Lung (tissue), 12 donors: ENCODE data around the gene KLF2. TPM values are rescaled to one million over a fixed set of nuclear protein-coding genes. Genes with fewer than 3 reads are reported as not detected.
A peak's percentile ranks its signal among the peaks of the same experiment; 100 is the strongest.

Source experiments
- ATAC-seq: fragments of 200-7000 bp; cut with Tn5 transposase; one replicate; pipeline ENCODE4 v1.9.1; 2020; ENCODE audit warnings: moderate number of reproducible peaks; ENCODE audit not compliant: insufficient read depth, low FRiP score
- DNase-seq, 3 donors: peaks; one replicate each; pipeline ENCODE4 v3.0.0-alpha.2; 2013 to 2017
- H3K27ac ChIP-seq, 2 donors: one replicate each; pipeline ENCODE4 v1.5.1; 2013; ENCODE audit warnings: mild to moderate bottlenecking in 2 of 2, moderate library complexity in 2 of 2, control low read depth in 1 of 2, inconsistent platforms in 1 of 2, low read depth in 1 of 2, low read length in 1 of 2
- H3K27me3 ChIP-seq, 3 donors: one replicate each; pipeline ENCODE4 v1.5.1; 2013; ENCODE audit warnings: low read length in 2 of 3; ENCODE audit not compliant: control insufficient read depth in 3 of 3, insufficient read depth in 3 of 3
- H3K36me3 ChIP-seq, 4 donors: one replicate each; pipeline ENCODE4 v1.5.1; 2013; ENCODE audit warnings: low read length in 4 of 4, mild to moderate bottlenecking in 1 of 4, moderate library complexity in 1 of 4; ENCODE audit not compliant: control insufficient read depth in 4 of 4, insufficient read depth in 4 of 4
- H3K4me1 ChIP-seq, 5 donors: one replicate each; pipeline ENCODE4 v1.5.1; 2013; ENCODE audit warnings: low read length in 5 of 5, mild to moderate bottlenecking in 2 of 5, moderate library complexity in 1 of 5; ENCODE audit not compliant: control insufficient read depth in 5 of 5, insufficient read depth in 5 of 5
- H3K4me3 ChIP-seq: one replicate; pipeline ENCODE4 v1.5.1; 2013; ENCODE audit warnings: mild to moderate bottlenecking, control low read depth, moderate library complexity
- H3K9ac ChIP-seq, 2 donors: one replicate each; pipeline ENCODE4 v1.5.1; 2013; ENCODE audit warnings: low read length in 2 of 2, control low read depth in 1 of 2; ENCODE audit not compliant: insufficient read depth in 1 of 2
- H3K9me3 ChIP-seq, 4 donors: one replicate each; pipeline ENCODE4 v1.5.1; 2013; ENCODE audit warnings: low read length in 3 of 4, mild to moderate bottlenecking in 1 of 4, moderate library complexity in 1 of 4; ENCODE audit not compliant: control insufficient read depth in 4 of 4, insufficient read depth in 3 of 4
- CTCF ChIP-seq: IDR thresholded peaks from 2 replicates; pipeline ENCODE4 v1.5.1; 2012; ENCODE audit warnings: mild to moderate bottlenecking; ENCODE audit errors: control extremely low read depth, extremely low read depth
- WGBS, 2 donors: extraction: QIAGEN DNeasy Blood & Tissue Kit; methylation state at CpG; one replicate each; pipeline ENCODE4 v1.1.7; 2013; 5-methylcytosine and 5-hydroxymethylcytosine counted together
- polyA plus RNA-seq, 2 donors: library from polyadenylated mRNA; stranded (reverse); fragments of 200-250 nt; gene quantifications; one replicate each; pipeline ENCODE4 v1.2.1, GENCODE V29; 2013
- total RNA-seq, 2 donors: library from RNA; depleted of rRNA in 1 of 2; stranded (reverse); fragments of >200 nt in 1 of 2; gene quantifications; one replicate each; pipeline ENCODE4 v1.2.1, GENCODE V29; 2014 to 2021
- donor health status: control.
- donor health status: control.
- donor health status: Bipolar disorder and iron deficiency.
- donor health status: healthy.
- donor health status: DM: yes; HTN: yes; CAD: no.

The KLF2 gene
- total and polyA plus RNA-seq, 4 donors, result 7.7 to 121 (median 68.3) TPM

- no peak overlapping the region for H3K9ac ChIP-seq
- ATAC-seq (no peak), DNase-seq (no peak)
- peaks cover 0 to 12% (median 5%) of the 10 kb centered on the region in 5 donors for H3K4me1 ChIP-seq
- peaks cover 0 to 14% (median 7%) of the 10 kb centered on the region in 4 donors for H3K36me3 ChIP-seq
- no peak overlapping the region for H3K4me3 ChIP-seq
- peak overlapping the region in 1 of 2 donors; percentile 14 for H3K27ac ChIP-seq
- no peaks in the 10 kb centered on the region for H3K9me3 ChIP-seq
- WGBS, 2 donors, result 89 to 95% methylated on average over 10 of the region's 10 CpGs
- H3K27me3 ChIP-seq, result no peaks in the 10 kb centered on the region
- no peak for TF ChIP-seq CTCF
These were observed 37.3 kb downstream of the KLF2 start for GRCh38 chr19:16361926-16362325.

- H3K4me3 ChIP-seq, result no peak overlapping the region
- DNase-seq (peak in 1 of 3 donors; percentile 32), ATAC-seq (no peak)
- WGBS, 2 donors, result 73 to 92% methylated on average over 20 of the region's 20 CpGs
- no peaks in the 10 kb centered on the region for H3K27me3 ChIP-seq
- H3K27ac ChIP-seq, result peak overlapping the region in 1 of 2 donors; percentile 15
- H3K4me1 ChIP-seq, result peaks cover 0 to 12% (median 5%) of the 10 kb centered on the region in 5 donors
- no peak overlapping the region for H3K9ac ChIP-seq
- no peaks in the 10 kb centered on the region for H3K9me3 ChIP-seq
- no peak for TF ChIP-seq CTCF
- peaks cover 0 to 9% (median 5%) of the 10 kb centered on the region in 4 donors for H3K36me3 ChIP-seq
These were observed 38.7 kb downstream of the KLF2 start for GRCh38 chr19:16363133-16363851.

GRCh38 chr19:16363852-16364230 is 39.2 kb downstream of the KLF2 start:
- Histone ChIP-seq H3K27ac (no peak overlapping the region), H3K9ac (no peak overlapping the region), H3K36me3 (peaks cover 0 to 9% (median 3%) of the 10 kb centered on the region in 4 donors), H3K4me1 (peaks cover 0 to 14% (median 8%) of the 10 kb centered on the region in 5 donors), H3K27me3 (no peaks in the 10 kb centered on the region), H3K4me3 (no peak overlapping the region), H3K9me3 (no peaks in the 10 kb centered on the region)
- ATAC-seq (no peak), DNase-seq (no peak)
- no peak for TF ChIP-seq CTCF
- WGBS, 2 donors, result 88 to 93% methylated on average over 11 of the region's 11 CpGs
